ENCODE results near the gene SCAP. TPM values are rescaled to one million over a fixed set of nuclear protein-coding genes. Genes with fewer than 3 reads are reported as not detected.
"Not testable (repeated sequence)": the region's sequence is repeated elsewhere in the genome, so short reads cannot be mapped to it uniquely, and the experiment has no call there.

Gene SCAP
- total RNA-seq, 1 experiment from 2014 or later = 115 TPM

- TF ChIP-seq IRF1 (CRISPR knock-in tag; IDR thresholded peaks at IDR 0.05) = no peak
These were observed 37.6 kb upstream of the SCAP start, which contains the start of gene ELP6 (continued) for GRCh38 chr3:47513125-47513929.

GRCh38 chr3:47512416-47513124, 36.8 kb upstream of the SCAP start:
- ChIA-PET CTCF (interaction anchor here (2.3 to 2.4 kb wide), 2 partner anchors 10 to 91 kb away, joined by 6 to 9 read pairs; no protein-coding TSS in a partner anchor), POLR2A (interaction anchor here (0.6 to 1.7 kb wide), 4 partner anchors 10 to 92 kb away, joined by 3 to 4 read pairs (median 3); no protein-coding TSS in a partner anchor)
- no peak for DNase-seq (ENCODE audit: low spot score)
- H3K4me1 Mint-ChIP-seq = peaks cover 24% of the 10 kb centered on the region
- TF ChIP-seq TCF7 (CRISPR knock-in tag; IDR thresholded peaks at IDR 0.05; ENCODE audit: low read depth) = no peak
- no peak for TF ChIP-seq AR (CRISPR knock-in tag; IDR thresholded peaks at IDR 0.05)
- TF ChIP-seq CTCF (IDR thresholded peaks at IDR 0.05) = no peak
- TF ChIP-seq ARID4B (CRISPR knock-in tag; IDR thresholded peaks at IDR 0.05; ENCODE audit: borderline replicate concordance) = peak; percentile 7; the same call in 1 of the 2 replicates
- no peak for TF ChIP-seq SMAD3 (CRISPR knock-in tag; IDR thresholded peaks at IDR 0.05; ENCODE audit: borderline replicate concordance)
- TF ChIP-seq ELF4 (CRISPR knock-in tag; IDR thresholded peaks at IDR 0.05; ENCODE audit: low read depth) = no peak
- no peak for TF ChIP-seq CREB1 (CRISPR knock-in tag; IDR thresholded peaks at IDR 0.05)
- 0 out of 2 replicates have a peak, but pooled peaks have one; percentile 52 for TF ChIP-seq ZNF232 (CRISPR knock-in tag; IDR thresholded peaks at IDR 0.05)
- TF ChIP-seq E2F4 (CRISPR knock-in tag; IDR thresholded peaks at IDR 0.05; ENCODE audit: borderline replicate concordance, low read depth) = no peak
- 0 out of 2 replicates have a peak, but pooled peaks have one; percentile 1 for TF ChIP-seq HMGXB4 (CRISPR knock-in tag; IDR thresholded peaks at IDR 0.05)
- peaks cover 33% of the 10 kb centered on the region for H3K36me3 Mint-ChIP-seq
- no peaks in the 10 kb centered on the region; the same call in 1 of the 2 replicates for H3K27me3 Mint-ChIP-seq (ENCODE audit: low read depth)
- H3K9me3 Mint-ChIP-seq = peaks cover 3% of the 10 kb centered on the region; the same call in 1 of the 2 replicates
- H3K4me3 Mint-ChIP-seq = peak overlapping the region; percentile 95
- ATAC-seq = peak; percentile 1; the same call in 1 of the 2 replicates
- peak overlapping the region; percentile 96 for H3K27ac Mint-ChIP-seq

GRCh38 chr3:47505267-47505666, 29.5 kb upstream of the SCAP start:
- CTCF ChIA-PET; H3K4me3 Mint-ChIP-seq; DNase-seq (ENCODE audit: low spot score); H3K27ac Mint-ChIP-seq; H3K27me3 Mint-ChIP-seq (ENCODE audit: low read depth); H3K9me3 Mint-ChIP-seq; ATAC-seq: not testable (repeated sequence)
- Mint-ChIP-seq H3K4me1 (peaks cover 24% of the 10 kb centered on the region), H3K36me3 (peaks cover 69% of the 10 kb centered on the region)
- POLR2A ChIA-PET = interaction anchor here (0.6 kb wide), 1 partner anchor 24 kb away, joined by 9 read pairs; no protein-coding TSS in a partner anchor
